Sigmoid colon (tissue), 7 donors: ENCODE results near the gene RNF123. TPM values are rescaled to one million over a fixed set of nuclear protein-coding genes. Genes with fewer than 3 reads are reported as not detected.
A peak's percentile ranks its signal among the peaks of the same experiment; 100 is the strongest.

Experiments used
- DNase-seq: peaks from one replicate; pipeline ENCODE4 v3.0.0-alpha.2; 2019
- H3K27ac ChIP-seq, 4 donors: fragments of 200-600 bp; sonication (generic); one replicate each; pipeline ENCODE4 v1.5.1; 2016 to 2019; ENCODE audit warnings: mild to moderate bottlenecking in 1 of 4
- H3K27me3 ChIP-seq, 3 donors: fragments of 200-600 bp; sonication (generic); one replicate each; pipeline ENCODE4 v1.5.1; 2019; ENCODE audit warnings: mild to moderate bottlenecking in 1 of 3
- H3K36me3 ChIP-seq, 4 donors: fragments of 200-600 bp; sonication (generic); one replicate each; pipeline ENCODE4 v1.5.1; 2016 to 2019
- H3K4me1 ChIP-seq, 4 donors: fragments of 200-600 bp; sonication (generic); one replicate each; pipeline ENCODE4 v1.5.1; 2017 to 2019
- H3K4me3 ChIP-seq, 4 donors: fragments of 200-600 bp; sonication (generic); one replicate each; pipeline ENCODE4 v1.5.1; 2017 to 2019; ENCODE audit warnings: mild to moderate bottlenecking in 2 of 4, moderate library complexity in 1 of 4
- H3K9me3 ChIP-seq, 4 donors: fragments of 200-600 bp in 3 of 4; sonication (generic) in 3 of 4; one replicate each; pipeline versions ENCODE4 v1.5.1 to v1.6.1; 2013 to 2019
- EP300 ChIP-seq, 4 donors: sonication (generic); formaldehyde crosslinking; IDR thresholded peaks; one replicate each; pipeline ENCODE4 v1.6.1; 2017; ENCODE audit warnings: antibody characterized with exemption in 4 of 4
- POLR2A ChIP-seq, 2 donors: fragments of 450-650 bp; IDR thresholded peaks; one replicate each; pipeline ENCODE4 v1.6.1; 2016; ENCODE audit warnings: antibody characterized with exemption in 2 of 2, mild to moderate bottlenecking in 2 of 2, moderate library complexity in 2 of 2
- POLR2AphosphoS5 ChIP-seq, 4 donors: sonication (generic); formaldehyde crosslinking; IDR thresholded peaks; one replicate each; pipeline ENCODE4 v1.6.1; 2017; ENCODE audit warnings: antibody characterized with exemption in 4 of 4
- WGBS, 2 donors: extraction: QIAGEN DNeasy Blood & Tissue Kit; methylation state at CpG; one replicate each; pipeline ENCODE4 v1.1.7; 2013; 5-methylcytosine and 5-hydroxymethylcytosine counted together
- intact Hi-C: fragments of 100-400 bp; cut with DNase I; formaldehyde crosslinking; loops from one replicate; pipeline ENCODE4 v1.15.1; 2023
- polyA plus RNA-seq, 3 donors: library from polyadenylated mRNA; stranded (reverse); fragments of 200-250 nt; gene quantifications; one replicate each; pipeline ENCODE4 v1.2.3, GENCODE V29; 2013
- total RNA-seq, 4 donors: library from RNA; depleted of rRNA; stranded (reverse); fragments of >200 nt; gene quantifications; one replicate each; pipeline ENCODE4 v1.1.0, GENCODE V29; 2016
- TF ChIP-seq, protein P1 (sequence below), 4 experiments: fragments of 450-650 bp in 3 of 4; fragments of 200-600 bp in 1 of 4; IDR thresholded peaks; one replicate each; pipeline ENCODE4 v1.5.1; 2016 to 2019; ENCODE audit warnings: antibody characterized with exemption in 4 of 4, mild to moderate bottlenecking in 3 of 4, moderate library complexity in 2 of 4
- donor health status: healthy with polysubstance abuse.
- donor health status: Bipolar disorder and iron deficiency.
- donor health status: healthy.

The RNF123 gene
- total and polyA plus RNA-seq, 7 donors, result 12.5 to 29.4 (median 17.1) TPM

DNA sequence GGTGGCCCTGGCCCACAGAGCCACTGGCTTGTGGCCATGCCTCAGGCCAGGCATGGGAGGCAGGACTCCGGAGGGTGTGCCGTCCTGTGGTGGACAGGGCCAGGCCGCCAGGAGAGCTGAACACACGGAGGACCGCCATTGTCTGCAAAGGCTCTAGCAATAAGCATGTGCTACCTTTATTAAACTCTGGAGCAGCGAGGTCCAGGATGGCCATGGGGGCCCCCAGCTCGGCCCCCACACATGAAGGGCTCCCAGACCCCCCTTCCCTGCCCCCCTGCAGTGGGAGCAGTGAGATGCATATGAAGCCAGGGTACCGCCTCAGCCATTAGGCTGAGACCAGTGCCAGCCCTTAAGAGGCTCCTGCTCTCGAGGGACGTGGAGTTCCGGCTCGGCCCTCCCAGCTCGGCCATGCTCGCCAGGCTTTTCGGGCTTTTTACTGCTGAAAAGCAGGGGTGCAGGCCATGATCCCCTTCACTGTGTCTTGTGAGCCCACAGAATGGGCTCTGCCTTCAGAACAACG is 27.4 kb downstream of the RNF123 start:
- peak; percentile 60 for DNase-seq
- intact Hi-C loops, result no loop called here
- 91 to 96% methylated on average over 16 of the region's 16 CpGs for WGBS, 2 donors
- no peak for TF ChIP-seq EP300 (IDR thresholded peaks at IDR 0.05)
- TF ChIP-seq POLR2AphosphoS5 (IDR thresholded peaks at IDR 0.05), result no peak
- TF ChIP-seq, protein P1, sequence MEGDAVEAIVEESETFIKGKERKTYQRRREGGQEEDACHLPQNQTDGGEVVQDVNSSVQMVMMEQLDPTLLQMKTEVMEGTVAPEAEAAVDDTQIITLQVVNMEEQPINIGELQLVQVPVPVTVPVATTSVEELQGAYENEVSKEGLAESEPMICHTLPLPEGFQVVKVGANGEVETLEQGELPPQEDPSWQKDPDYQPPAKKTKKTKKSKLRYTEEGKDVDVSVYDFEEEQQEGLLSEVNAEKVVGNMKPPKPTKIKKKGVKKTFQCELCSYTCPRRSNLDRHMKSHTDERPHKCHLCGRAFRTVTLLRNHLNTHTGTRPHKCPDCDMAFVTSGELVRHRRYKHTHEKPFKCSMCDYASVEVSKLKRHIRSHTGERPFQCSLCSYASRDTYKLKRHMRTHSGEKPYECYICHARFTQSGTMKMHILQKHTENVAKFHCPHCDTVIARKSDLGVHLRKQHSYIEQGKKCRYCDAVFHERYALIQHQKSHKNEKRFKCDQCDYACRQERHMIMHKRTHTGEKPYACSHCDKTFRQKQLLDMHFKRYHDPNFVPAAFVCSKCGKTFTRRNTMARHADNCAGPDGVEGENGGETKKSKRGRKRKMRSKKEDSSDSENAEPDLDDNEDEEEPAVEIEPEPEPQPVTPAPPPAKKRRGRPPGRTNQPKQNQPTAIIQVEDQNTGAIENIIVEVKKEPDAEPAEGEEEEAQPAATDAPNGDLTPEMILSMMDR (IDR thresholded peaks at IDR 0.05), result no peak
- TF ChIP-seq POLR2A (IDR thresholded peaks at IDR 0.05), result no peak
- Histone ChIP-seq H3K27ac (no peak overlapping the region), H3K9me3 (no peaks in the 10 kb centered on the region), H3K4me3 (no peak overlapping the region), H3K36me3 (peaks cover 8 to 47% (median 13%) of the 10 kb centered on the region in 4 donors), H3K4me1 (peaks cover 0 to 23% (median 20%) of the 10 kb centered on the region in 4 donors), H3K27me3 (no peaks in the 10 kb centered on the region)

DNA sequence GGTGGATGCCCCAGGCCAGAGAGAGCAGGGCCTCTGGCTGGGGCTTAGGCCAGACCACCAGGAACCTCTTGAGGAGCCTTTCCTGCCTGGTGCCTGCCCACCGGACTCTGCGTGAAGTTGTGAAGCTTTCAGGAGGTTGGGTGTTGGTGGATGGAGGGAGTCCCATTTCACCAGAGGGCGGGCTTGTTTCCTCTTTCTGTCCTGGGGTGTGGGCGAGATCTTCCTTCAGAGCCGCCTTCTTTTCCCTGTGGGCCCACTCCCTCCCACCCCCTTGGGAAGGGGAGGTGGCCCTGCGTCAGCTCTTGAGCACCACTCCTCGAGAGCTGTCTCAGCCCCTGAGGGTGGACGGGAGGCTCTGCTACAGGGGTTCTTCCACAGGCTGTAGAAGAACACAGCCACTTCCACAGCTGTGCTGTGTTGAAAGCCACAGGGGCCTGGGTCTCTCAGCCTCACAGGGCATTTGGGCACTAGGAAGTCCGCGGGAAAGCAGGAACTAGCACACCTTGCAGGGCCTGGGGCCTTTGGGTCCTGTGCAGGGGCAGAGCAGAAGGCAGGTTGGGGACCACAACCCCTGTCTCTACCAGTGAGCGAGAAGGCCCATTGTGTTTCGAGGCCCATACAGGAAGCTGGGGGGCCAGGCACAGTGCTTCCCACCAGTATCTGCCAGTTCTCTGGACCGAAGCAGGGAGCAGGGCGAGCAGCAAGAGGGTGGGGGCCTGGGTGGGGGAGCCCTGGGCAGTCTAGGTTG is 28.0 kb downstream of the RNF123 start:
- DNase-seq, result no peak
- Histone ChIP-seq H3K27ac (no peak overlapping the region), H3K4me1 (peaks cover 0 to 30% (median 23%) of the 10 kb centered on the region in 4 donors), H3K27me3 (no peaks in the 10 kb centered on the region), H3K36me3 (peaks cover 8 to 49% (median 11%) of the 10 kb centered on the region in 4 donors), H3K4me3 (no peak overlapping the region), H3K9me3 (no peaks in the 10 kb centered on the region)
- TF ChIP-seq POLR2AphosphoS5 (IDR thresholded peaks at IDR 0.05) (no peak), EP300 (IDR thresholded peaks at IDR 0.05) (no peak), POLR2A (IDR thresholded peaks at IDR 0.05) (no peak)
- TF ChIP-seq, protein P1 (IDR thresholded peaks at IDR 0.05), result no peak
- intact Hi-C loops, result no loop called here
- 85 to 94% methylated on average over 14 of the region's 14 CpGs for WGBS, 2 donors

DNA sequence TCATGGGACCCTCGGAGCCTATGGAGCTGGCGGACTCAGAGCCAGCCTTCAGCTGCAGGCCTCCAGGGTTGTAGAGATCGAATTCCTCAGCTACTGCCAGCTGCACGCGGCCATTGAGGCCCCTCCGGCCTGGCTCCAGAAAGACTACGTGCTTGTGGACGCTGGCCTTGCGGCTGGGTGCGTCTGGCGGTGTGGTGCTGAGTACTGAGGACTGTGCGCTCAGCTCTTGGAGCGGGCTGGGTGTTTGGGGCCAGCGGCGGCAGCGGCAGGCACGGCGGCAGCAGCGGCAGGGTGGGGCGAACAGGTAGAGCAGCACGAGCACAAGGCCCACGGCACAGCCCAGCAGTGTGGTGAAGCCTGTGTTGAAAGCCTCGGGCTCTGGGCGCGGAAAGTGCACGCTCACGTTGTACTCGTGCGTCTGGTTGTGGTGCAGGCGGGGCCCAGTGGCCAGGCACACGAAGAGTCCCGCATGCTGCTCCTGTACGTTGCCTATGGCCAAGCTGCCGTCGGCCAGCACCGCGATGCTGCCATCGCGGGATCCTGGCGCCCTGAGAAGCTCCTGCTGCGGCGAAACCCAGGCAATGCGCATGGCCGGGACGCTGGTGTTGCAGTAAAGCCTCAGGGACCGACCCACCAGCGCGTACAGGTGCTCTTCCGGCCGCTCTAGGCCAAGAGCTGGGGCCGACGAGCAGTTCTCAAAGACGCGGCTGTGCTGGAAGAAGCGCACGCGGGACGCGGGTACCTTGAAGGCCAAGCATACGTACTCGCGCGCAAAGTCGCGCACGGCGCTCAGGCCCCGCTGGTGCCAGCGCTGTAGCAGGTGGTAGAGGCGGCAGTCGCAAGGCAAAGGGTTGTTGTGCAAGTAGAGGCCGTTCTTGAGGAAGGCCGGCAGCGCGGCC is 28.9 kb downstream of the RNF123 start:
- TF ChIP-seq EP300 (IDR thresholded peaks at IDR 0.05) (no peak), POLR2AphosphoS5 (IDR thresholded peaks at IDR 0.05) (no peak), POLR2A (IDR thresholded peaks at IDR 0.05) (no peak)
- TF ChIP-seq, protein P1 (IDR thresholded peaks at IDR 0.05), result no peak
- 65 to 71% methylated on average over 75 of the region's 75 CpGs for WGBS, 2 donors
- intact Hi-C loops, result no loop called here
- Histone ChIP-seq H3K9me3 (no peaks in the 10 kb centered on the region), H3K27ac (no peak overlapping the region), H3K4me3 (peak overlapping the region in 1 of 4 donors; percentile 60), H3K36me3 (peaks cover 6 to 45% (median 11%) of the 10 kb centered on the region in 4 donors), H3K27me3 (no peaks in the 10 kb centered on the region), H3K4me1 (peaks cover 0 to 38% (median 31%) of the 10 kb centered on the region in 4 donors)
- DNase-seq, result no peak

DNA sequence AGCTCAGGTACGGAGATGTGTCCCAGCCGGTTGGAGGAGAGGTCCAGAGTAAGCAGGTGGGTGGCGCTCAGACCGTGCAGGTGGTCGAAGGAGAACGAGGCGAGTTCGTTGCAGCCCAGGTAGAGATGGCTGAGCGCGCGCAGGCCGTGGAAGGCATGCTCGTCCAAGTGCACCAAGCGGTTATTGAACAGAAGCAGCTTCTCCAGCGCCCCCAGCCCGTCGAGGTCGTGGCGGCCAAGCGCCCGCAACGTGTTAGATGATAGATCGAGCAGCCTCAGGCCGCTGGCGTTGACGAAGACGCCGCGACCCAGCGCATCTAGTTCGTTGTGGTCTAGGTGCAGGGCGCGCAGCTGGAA is 29.5 kb downstream of the RNF123 start:
- no peaks in the 10 kb centered on the region for H3K27me3 ChIP-seq
- TF ChIP-seq POLR2A (IDR thresholded peaks at IDR 0.05) (no peak), POLR2AphosphoS5 (IDR thresholded peaks at IDR 0.05) (no peak), EP300 (IDR thresholded peaks at IDR 0.05) (no peak)
- TF ChIP-seq, protein P1 (IDR thresholded peaks at IDR 0.05), result no peak
- 7 to 9% methylated on average over 33 of the region's 33 CpGs for WGBS, 2 donors
- H3K9me3 ChIP-seq, result no peaks in the 10 kb centered on the region
- H3K36me3 ChIP-seq, result peaks cover 6 to 45% (median 11%) of the 10 kb centered on the region in 4 donors
- peaks cover 0 to 42% (median 33%) of the 10 kb centered on the region in 4 donors for H3K4me1 ChIP-seq
- DNase-seq, result peak; percentile 69
- intact Hi-C loops, result no loop called here
- peak overlapping the region; percentile 27 to 60 (median 52) for H3K4me3 ChIP-seq
- H3K27ac ChIP-seq, result peak overlapping the region in 2 of 4 donors; percentile 66 to 70
